ENCODE measurements around the gene NKX1-2.

The NKX1-2 gene

GRCh38 chr10:124415210-124415609 is 34.6 kb downstream of the NKX1-2 start:
- no peak for DNase-seq

GRCh38 chr10:124414076-124414475 is 35.8 kb downstream of the NKX1-2 start:
- DNase-seq = no peak

GRCh38 chr10:124409696-124410095 is 40.1 kb downstream of the NKX1-2 start:
- DNase-seq = no peak

GRCh38 chr10:124408357-124408756 is 41.5 kb downstream of the NKX1-2 start:
- DNase-seq = no peak

- no peak for DNase-seq
Observed at GRCh38 chr10:124407456-124407855, 42.4 kb downstream of the NKX1-2 start.

- peak; percentile 42 for DNase-seq
Observed at GRCh38 chr10:124403548-124403947, 46.3 kb downstream of the NKX1-2 start.

GRCh38 chr10:124402273-124402672 is 47.6 kb downstream of the NKX1-2 start:
- DNase-seq = no peak

GRCh38 chr10:124401633-124402032 is 48.2 kb downstream of the NKX1-2 start:
- DNase-seq = no peak
